Measurements from ENCODE around the gene RAB3GAP2.
"Not testable (repeated sequence)": the region's sequence is repeated elsewhere in the genome, so short reads cannot be mapped to it uniquely, and the experiment has no call there.

Gene RAB3GAP2

GRCh38 chr1:220195701-220196100 is 76.6 kb downstream of the RAB3GAP2 start:
- Mint-ChIP-seq H3K27me3 (no peaks in the 10 kb centered on the region), H3K27ac (no peak overlapping the region), H3K4me1 (ENCODE audit: low read depth in 2 of 2) (no peaks in the 10 kb centered on the region), H3K4me3 (no peak overlapping the region), H3K36me3 (ENCODE audit: insufficient read depth) (peaks cover 26% of the 10 kb centered on the region), H3K9me3 (no peaks in the 10 kb centered on the region)
- ATAC-seq (replicated peaks) (no peak), DNase-seq (no peak)

- H3K4me1 Mint-ChIP-seq (ENCODE audit: low read depth in 2 of 2): no peaks in the 10 kb centered on the region
- ATAC-seq (replicated peaks): no peak
- H3K27ac Mint-ChIP-seq: no peak overlapping the region
Observed at GRCh38 chr1:220189750-220190347, 82.4 kb downstream of the RAB3GAP2 start.

GRCh38 chr1:220188538-220188937 is 83.7 kb downstream of the RAB3GAP2 start:
- Mint-ChIP-seq H3K27me3 (no peaks in the 10 kb centered on the region), H3K9me3 (no peaks in the 10 kb centered on the region), H3K27ac (no peak overlapping the region), H3K36me3 (ENCODE audit: insufficient read depth) (peaks cover 36% of the 10 kb centered on the region), H3K4me1 (ENCODE audit: low read depth in 2 of 2) (no peaks in the 10 kb centered on the region), H3K4me3 (no peak overlapping the region)
- ATAC-seq (replicated peaks) (no peak), DNase-seq (no peak)

More at GRCh38 chr1:220189750-220190347, 82.4 kb downstream of the RAB3GAP2 start:
- no peaks in the 10 kb centered on the region for H3K9me3 Mint-ChIP-seq
- no peak for DNase-seq
- H3K4me3 Mint-ChIP-seq: no peak overlapping the region
- peaks cover 43% of the 10 kb centered on the region for H3K36me3 Mint-ChIP-seq (ENCODE audit: insufficient read depth)
- no peaks in the 10 kb centered on the region for H3K27me3 Mint-ChIP-seq

- Mint-ChIP-seq H3K36me3 (ENCODE audit: insufficient read depth) (peaks cover 52% of the 10 kb centered on the region), H3K4me3 (no peak overlapping the region), H3K4me1 (ENCODE audit: low read depth in 2 of 2) (no peaks in the 10 kb centered on the region), H3K27ac (no peak overlapping the region), H3K9me3 (no peaks in the 10 kb centered on the region), H3K27me3 (no peaks in the 10 kb centered on the region)
- ATAC-seq (replicated peaks): no peak
- DNase-seq: no peak
Observed at GRCh38 chr1:220186752-220187151, 85.5 kb downstream of the RAB3GAP2 start.

- H3K4me3 Mint-ChIP-seq: no peak overlapping the region
Observed at GRCh38 chr1:220184506-220184905, 87.7 kb downstream of the RAB3GAP2 start.

GRCh38 chr1:220182656-220183055 is 89.6 kb downstream of the RAB3GAP2 start:
- H3K27ac Mint-ChIP-seq: no peak overlapping the region
- H3K9me3 Mint-ChIP-seq: no peaks in the 10 kb centered on the region
- ATAC-seq (replicated peaks) (no peak), DNase-seq (no peak)
- no peak overlapping the region for H3K4me3 Mint-ChIP-seq
- H3K4me1 Mint-ChIP-seq (ENCODE audit: low read depth in 2 of 2): peaks cover 0 to 6% of the 10 kb centered on the region in 2 donors
- H3K27me3 Mint-ChIP-seq: no peaks in the 10 kb centered on the region
- peaks cover 62% of the 10 kb centered on the region for H3K36me3 Mint-ChIP-seq (ENCODE audit: insufficient read depth)

More at GRCh38 chr1:220184506-220184905, 87.7 kb downstream of the RAB3GAP2 start:
- no peaks in the 10 kb centered on the region for H3K4me1 Mint-ChIP-seq (ENCODE audit: low read depth in 2 of 2)
- DNase-seq: no peak
- no peak for ATAC-seq (replicated peaks)
- H3K27ac Mint-ChIP-seq: peak overlapping the region in 1 of 2 donors; percentile 49
- peaks cover 63% of the 10 kb centered on the region for H3K36me3 Mint-ChIP-seq (ENCODE audit: insufficient read depth)
- no peaks in the 10 kb centered on the region for H3K9me3 Mint-ChIP-seq
- no peaks in the 10 kb centered on the region for H3K27me3 Mint-ChIP-seq

GRCh38 chr1:220182111-220182510 is 90.1 kb downstream of the RAB3GAP2 start:
- no peak for ATAC-seq (replicated peaks)
- no peaks in the 10 kb centered on the region for H3K27me3 Mint-ChIP-seq
- H3K4me3 Mint-ChIP-seq: no peak overlapping the region
- peak overlapping the region in 1 of 2 donors; percentile 38 for H3K27ac Mint-ChIP-seq
- H3K4me1 Mint-ChIP-seq (ENCODE audit: low read depth in 2 of 2): peaks cover 0 to 9% of the 10 kb centered on the region in 2 donors
- peaks cover 62% of the 10 kb centered on the region for H3K36me3 Mint-ChIP-seq (ENCODE audit: insufficient read depth)
- no peaks in the 10 kb centered on the region for H3K9me3 Mint-ChIP-seq
- DNase-seq: no peak

GRCh38 chr1:220176540-220176939 is 95.7 kb downstream of the RAB3GAP2 start:
- DNase-seq (no peak), ATAC-seq (replicated peaks) (no peak)
- peaks cover 4 to 23% of the 10 kb centered on the region in 2 donors for H3K4me1 Mint-ChIP-seq (ENCODE audit: low read depth in 2 of 2)
- H3K4me3 Mint-ChIP-seq: no peak overlapping the region
- H3K36me3 Mint-ChIP-seq (ENCODE audit: insufficient read depth): peaks cover 54% of the 10 kb centered on the region
- peak overlapping the region in 1 of 2 donors; percentile 59 for H3K27ac Mint-ChIP-seq
- H3K27me3 Mint-ChIP-seq: no peaks in the 10 kb centered on the region
- H3K9me3 Mint-ChIP-seq: no peaks in the 10 kb centered on the region

- no peak for DNase-seq
- Mint-ChIP-seq H3K27me3 (no peaks in the 10 kb centered on the region), H3K9me3 (no peaks in the 10 kb centered on the region), H3K4me3 (no peak overlapping the region), H3K27ac (no peak overlapping the region), H3K36me3 (ENCODE audit: insufficient read depth) (peaks cover 45% of the 10 kb centered on the region), H3K4me1 (ENCODE audit: low read depth in 2 of 2) (peaks cover 0 to 9% of the 10 kb centered on the region in 2 donors)
- ATAC-seq (replicated peaks): no peak
Observed at GRCh38 chr1:220170836-220171526, 101.3 kb downstream of the RAB3GAP2 start.

GRCh38 chr1:220169887-220170286 is 102.4 kb downstream of the RAB3GAP2 start:
- peaks cover 49% of the 10 kb centered on the region for H3K36me3 Mint-ChIP-seq (ENCODE audit: insufficient read depth)
- H3K27me3 Mint-ChIP-seq; H3K9me3 Mint-ChIP-seq; H3K4me1 Mint-ChIP-seq (ENCODE audit: low read depth in 2 of 2); ATAC-seq (replicated peaks); H3K27ac Mint-ChIP-seq; H3K4me3 Mint-ChIP-seq; DNase-seq: not testable (repeated sequence)

GRCh38 chr1:220166853-220167252 is 105.4 kb downstream of the RAB3GAP2 start:
- H3K27me3 Mint-ChIP-seq: no peaks in the 10 kb centered on the region
- H3K9me3 Mint-ChIP-seq: no peaks in the 10 kb centered on the region
- H3K36me3 Mint-ChIP-seq (ENCODE audit: insufficient read depth): peaks cover 44% of the 10 kb centered on the region
- no peak for ATAC-seq (replicated peaks)
- DNase-seq: no peak
- H3K27ac Mint-ChIP-seq: no peak overlapping the region
- H3K4me1 Mint-ChIP-seq (ENCODE audit: low read depth in 2 of 2): no peaks in the 10 kb centered on the region
- H3K4me3 Mint-ChIP-seq: no peak overlapping the region

GRCh38 chr1:220164517-220164916 is 107.7 kb downstream of the RAB3GAP2 start:
- no peaks in the 10 kb centered on the region for H3K9me3 Mint-ChIP-seq
- H3K36me3 Mint-ChIP-seq (ENCODE audit: insufficient read depth): peaks cover 35% of the 10 kb centered on the region
- no peak for ATAC-seq (replicated peaks)
- DNase-seq: no peak
- no peak overlapping the region for H3K4me3 Mint-ChIP-seq
- no peaks in the 10 kb centered on the region for H3K4me1 Mint-ChIP-seq (ENCODE audit: low read depth in 2 of 2)
- H3K27ac Mint-ChIP-seq: no peak overlapping the region
- no peaks in the 10 kb centered on the region for H3K27me3 Mint-ChIP-seq

GRCh38 chr1:220164116-220164515 is 108.1 kb downstream of the RAB3GAP2 start:
- ATAC-seq (replicated peaks) (no peak), DNase-seq (no peak)
- peaks cover 31% of the 10 kb centered on the region for H3K36me3 Mint-ChIP-seq (ENCODE audit: insufficient read depth)
- H3K27ac Mint-ChIP-seq: no peak overlapping the region
- H3K9me3 Mint-ChIP-seq: no peaks in the 10 kb centered on the region
- H3K4me3 Mint-ChIP-seq: no peak overlapping the region
- H3K4me1 Mint-ChIP-seq (ENCODE audit: low read depth in 2 of 2): no peaks in the 10 kb centered on the region
- H3K27me3 Mint-ChIP-seq: no peaks in the 10 kb centered on the region

- Mint-ChIP-seq H3K4me1 (ENCODE audit: low read depth in 2 of 2) (peaks cover 13 to 20% of the 10 kb centered on the region in 2 donors), H3K27ac (no peak overlapping the region), H3K4me3 (no peak overlapping the region), H3K9me3 (no peaks in the 10 kb centered on the region), H3K27me3 (no peaks in the 10 kb centered on the region), H3K36me3 (ENCODE audit: insufficient read depth) (peaks cover 21% of the 10 kb centered on the region)
- DNase-seq (no peak), ATAC-seq (replicated peaks) (no peak)
Observed at GRCh38 chr1:220160027-220160426, 112.2 kb downstream of the RAB3GAP2 start.

Measured in effector memory CD8-positive, alpha-beta T cell (primary cell).